Mesendoderm (in vitro differentiated cells): ENCODE measurements around the gene E2F2.

ENCODE experiments used
- DNase-seq: peaks from one replicate; pipeline ENCODE4 v3.0.0; 2013
- H2AK5ac ChIP-seq: 2 replicates; pipeline ENCODE4 v1.6.1; 2013; ENCODE audit warnings: low read length, inconsistent platforms
- H2BK120ac ChIP-seq: 2 replicates; pipeline ENCODE4 v1.6.1; 2013; ENCODE audit warnings: low read depth, mild to moderate bottlenecking, low read length, moderate library complexity, mixed read lengths
- H2BK15ac ChIP-seq: replicated peaks from 2 replicates; pipeline ENCODE4 v1.6.1; 2013; ENCODE audit warnings: low read depth, mild to moderate bottlenecking, moderate library complexity
- H2BK5ac ChIP-seq: 2 replicates; pipeline ENCODE4 v1.6.1; 2013; ENCODE audit warnings: low read length, inconsistent platforms
- H3K18ac ChIP-seq: 2 replicates; pipeline ENCODE4 v1.6.1; 2013; ENCODE audit warnings: mild to moderate bottlenecking, low read length, mixed read lengths
- H3K23ac ChIP-seq: one replicate; pipeline ENCODE4 v1.6.1; 2013; ENCODE audit warnings: low read length
- H3K27ac ChIP-seq: 2 replicates; pipeline ENCODE4 v1.5.1; 2013; ENCODE audit warnings: low read depth, mild to moderate bottlenecking, inconsistent platforms, low read length, moderate library complexity
- H3K27me3 ChIP-seq: 2 replicates; pipeline ENCODE4 v1.6.1; 2013; ENCODE audit warnings: low read length, control low read depth, mild to moderate bottlenecking, inconsistent platforms; ENCODE audit not compliant: insufficient read depth, poor library complexity
- H3K36me3 ChIP-seq: 2 replicates; pipeline ENCODE4 v1.6.1; 2013; ENCODE audit warnings: low read length, inconsistent platforms; ENCODE audit not compliant: control insufficient read depth, insufficient read depth
- H3K4ac ChIP-seq: one replicate; pipeline ENCODE4 v1.6.1; 2013; ENCODE audit warnings: low read depth, mild to moderate bottlenecking, low read length, moderate library complexity
- H3K4me1 ChIP-seq: 2 replicates; pipeline ENCODE4 v1.6.1; 2013; ENCODE audit warnings: low read depth, low read length, inconsistent platforms; ENCODE audit not compliant: control insufficient read depth
- H3K4me2 ChIP-seq: 2 replicates; pipeline ENCODE4 v1.6.1; 2013; ENCODE audit warnings: low read length
- H3K4me3 ChIP-seq: 2 replicates; pipeline ENCODE4 v1.5.1; 2013; ENCODE audit warnings: mild to moderate bottlenecking, low read length
- H3K56ac ChIP-seq: one replicate; pipeline ENCODE4 v1.6.1; 2013; ENCODE audit warnings: low read length
- H3K79me1 ChIP-seq: 2 replicates; pipeline ENCODE4 v1.6.1; 2013; ENCODE audit warnings: low read length, inconsistent platforms
- H3K79me2 ChIP-seq: 2 replicates; pipeline ENCODE4 v1.6.1; 2013; ENCODE audit warnings: mild to moderate bottlenecking, low read length; ENCODE audit not compliant: control insufficient read depth, insufficient read depth
- H3K9ac ChIP-seq: 2 replicates; pipeline ENCODE4 v1.6.1; 2013; ENCODE audit warnings: low read length, inconsistent platforms
- H4K5ac ChIP-seq: one replicate; pipeline ENCODE4 v1.6.1; 2013; ENCODE audit warnings: low read length
- H4K8ac ChIP-seq: one replicate; pipeline ENCODE4 v1.6.1; 2013; ENCODE audit warnings: low read depth, mild to moderate bottlenecking, control low read depth, low read length, moderate library complexity
- WGBS: extraction: QIAGEN DNeasy Blood & Tissue Kit; methylation state at CpG from one replicate; pipeline ENCODE4 v1.1.7; 2013; ENCODE audit warnings: low lambda C conversion rate, missing lambda C conversion rate; ENCODE audit not compliant: insufficient coverage; ENCODE audit errors: extremely low coverage; 5-methylcytosine and 5-hydroxymethylcytosine counted together

Gene E2F2

GRCh38 chr1:23568608-23569383 lies 37.8 kb upstream of the E2F2 start:
- H2BK5ac ChIP-seq = peak overlapping the region; percentile 87

GRCh38 chr1:23567996-23568607 lies 37.1 kb upstream of the E2F2 start:
- whole genome bisulfite sequencing = no CpG with 5 or more reads among the region's 66 CpGs
- no peak overlapping the region for H4K5ac ChIP-seq
- peak overlapping the region; percentile 97 for H2BK120ac ChIP-seq
- peak overlapping the region; percentile 43 for H4K8ac ChIP-seq
- peak overlapping the region; percentile 98 for H3K18ac ChIP-seq
- no peak for DNase-seq
- peak overlapping the region; percentile 88 for H3K56ac ChIP-seq
- no peaks in the 10 kb centered on the region for H3K36me3 ChIP-seq
- H3K9ac ChIP-seq = peak overlapping the region; percentile 72
- peak overlapping the region; percentile 56 for H3K4me2 ChIP-seq
- no peak overlapping the region for H3K23ac ChIP-seq
- peaks cover 2% of the 10 kb centered on the region for H3K79me1 ChIP-seq
- no peak overlapping the region for H2AK5ac ChIP-seq
- peak overlapping the region; percentile 87 for H2BK5ac ChIP-seq
- H3K4me3 ChIP-seq = peak overlapping the region; percentile 14
- H3K4me1 ChIP-seq = peaks cover 13% of the 10 kb centered on the region
- no peaks in the 10 kb centered on the region for H3K27me3 ChIP-seq
- H3K79me2 ChIP-seq = no peaks in the 10 kb centered on the region
- peak overlapping the region; percentile 93 for H3K4ac ChIP-seq
- H2BK15ac ChIP-seq = peak overlapping the region; percentile 47
- H3K27ac ChIP-seq = peak overlapping the region; percentile 90

More at GRCh38 chr1:23568608-23569383, 37.8 kb upstream of the E2F2 start:
- H3K4me2 ChIP-seq = peak overlapping the region; percentile 56
- peak overlapping the region; percentile 47 for H2BK15ac ChIP-seq
- H3K4me1 ChIP-seq = peaks cover 9% of the 10 kb centered on the region
- H3K36me3 ChIP-seq = no peaks in the 10 kb centered on the region
- peak overlapping the region; percentile 76 for H3K23ac ChIP-seq
- WGBS = 100% methylated on average over 3 of the region's 16 CpGs
- H3K4me3 ChIP-seq = no peak overlapping the region
- peak overlapping the region; percentile 72 for H3K9ac ChIP-seq
- H3K4ac ChIP-seq = peak overlapping the region; percentile 93
- no peaks in the 10 kb centered on the region for H3K27me3 ChIP-seq
- no peak overlapping the region for H4K5ac ChIP-seq
- H4K8ac ChIP-seq = peak overlapping the region; percentile 1
- H2AK5ac ChIP-seq = peak overlapping the region; percentile 74
- DNase-seq = no peak
- peak overlapping the region; percentile 90 for H3K27ac ChIP-seq
- peak overlapping the region; percentile 88 for H3K56ac ChIP-seq
- peak overlapping the region; percentile 98 for H3K18ac ChIP-seq
- no peaks in the 10 kb centered on the region for H3K79me2 ChIP-seq
- H2BK120ac ChIP-seq = peak overlapping the region; percentile 97
- H3K79me1 ChIP-seq = no peaks in the 10 kb centered on the region

GRCh38 chr1:23567629-23567995 lies 36.6 kb upstream of the E2F2 start:
- peaks cover 2% of the 10 kb centered on the region for H3K79me1 ChIP-seq
- H3K4me3 ChIP-seq = no peak overlapping the region
- no peaks in the 10 kb centered on the region for H3K79me2 ChIP-seq
- H3K36me3 ChIP-seq = no peaks in the 10 kb centered on the region
- no peak overlapping the region for H2BK15ac ChIP-seq
- no peak overlapping the region for H4K5ac ChIP-seq
- peaks cover 13% of the 10 kb centered on the region for H3K4me1 ChIP-seq
- H4K8ac ChIP-seq = peak overlapping the region; percentile 43
- H3K27ac ChIP-seq = peak overlapping the region; percentile 90
- H3K4ac ChIP-seq = peak overlapping the region; percentile 93
- WGBS = no CpG with 5 or more reads among the region's 15 CpGs
- H2AK5ac ChIP-seq = no peak overlapping the region
- peak overlapping the region; percentile 97 for H2BK120ac ChIP-seq
- peak overlapping the region; percentile 88 for H3K56ac ChIP-seq
- H3K27me3 ChIP-seq = no peaks in the 10 kb centered on the region
- H2BK5ac ChIP-seq = peak overlapping the region; percentile 51
- no peak overlapping the region for H3K4me2 ChIP-seq
- H3K9ac ChIP-seq = peak overlapping the region; percentile 72
- H3K18ac ChIP-seq = peak overlapping the region; percentile 98
- DNase-seq = no peak
- H3K23ac ChIP-seq = no peak overlapping the region

- Histone ChIP-seq H2AK5ac (no peak overlapping the region), H3K4ac (no peak overlapping the region), H4K8ac (no peak overlapping the region), H3K4me3 (no peak overlapping the region), H3K79me2 (no peaks in the 10 kb centered on the region), H3K56ac (peak overlapping the region; percentile 35), H3K18ac (no peak overlapping the region), H3K4me1 (peaks cover 19% of the 10 kb centered on the region), H3K23ac (no peak overlapping the region), H4K5ac (no peak overlapping the region), H2BK5ac (no peak overlapping the region), H2BK120ac (no peak overlapping the region), H3K79me1 (peaks cover 2% of the 10 kb centered on the region), H3K27ac (no peak overlapping the region), H3K27me3 (no peaks in the 10 kb centered on the region), H3K4me2 (no peak overlapping the region), H3K9ac (no peak overlapping the region), H2BK15ac (no peak overlapping the region), H3K36me3 (no peaks in the 10 kb centered on the region)
- DNase-seq = no peak
- no CpG with 5 or more reads among the region's 6 CpGs for WGBS
These were observed 35.3 kb upstream of the E2F2 start for GRCh38 chr1:23566304-23566703.

GRCh38 chr1:23565776-23566175 lies 34.7 kb upstream of the E2F2 start:
- no peaks in the 10 kb centered on the region for H3K79me2 ChIP-seq
- H3K27ac ChIP-seq = no peak overlapping the region
- H3K4me2 ChIP-seq = no peak overlapping the region
- no CpG with 5 or more reads among the region's 3 CpGs for WGBS
- no peak overlapping the region for H3K9ac ChIP-seq
- H4K8ac ChIP-seq = no peak overlapping the region
- no peak overlapping the region for H2BK5ac ChIP-seq
- H2BK15ac ChIP-seq = no peak overlapping the region
- H3K36me3 ChIP-seq = no peaks in the 10 kb centered on the region
- no peak overlapping the region for H3K4me3 ChIP-seq
- DNase-seq = no peak
- no peak overlapping the region for H3K23ac ChIP-seq
- peaks cover 2% of the 10 kb centered on the region for H3K79me1 ChIP-seq
- H3K4ac ChIP-seq = no peak overlapping the region
- peaks cover 19% of the 10 kb centered on the region for H3K4me1 ChIP-seq
- no peak overlapping the region for H2BK120ac ChIP-seq
- H3K18ac ChIP-seq = no peak overlapping the region
- H4K5ac ChIP-seq = no peak overlapping the region
- no peaks in the 10 kb centered on the region for H3K27me3 ChIP-seq
- peak overlapping the region; percentile 30 for H2AK5ac ChIP-seq
- H3K56ac ChIP-seq = peak overlapping the region; percentile 57
